Astrocyte (in vitro differentiated cells and primary cell): Measurements from ENCODE around the gene XRCC6. TPM values are rescaled to one million over a fixed set of nuclear protein-coding genes. Genes with fewer than 3 reads are reported as not detected.
"Not testable (repeated sequence)": the region's sequence is repeated elsewhere in the genome, so short reads cannot be mapped to it uniquely, and the experiment has no call there.

ENCODE experiments used
- DNase-seq: peaks from one replicate; pipeline ENCODE4 v3.0.0-alpha.2; 2010; ENCODE audit warnings: low read depth
- FAIRE-seq: peaks from 2 replicates; lab custom pipeline; 2011; peaks lifted over from hg19 to GRCh38; lab: Jason Lieb, UNC
- H2AFZ ChIP-seq: 2 replicates; pipeline ENCODE4 v1.6.0; 2012; ENCODE audit warnings: low read depth, low read length, inconsistent platforms
- H3K27ac ChIP-seq: 2 replicates; pipeline ENCODE4 v1.5.1; 2011; ENCODE audit warnings: low read depth, low read length, inconsistent platforms
- H3K27me3 ChIP-seq: 2 replicates; pipeline ENCODE4 v1.6.0; 2011; ENCODE audit warnings: low read length, inconsistent platforms; ENCODE audit not compliant: insufficient read depth
- H3K36me3 ChIP-seq: 2 replicates; pipeline ENCODE4 v1.5.1; 2011; ENCODE audit warnings: low read length, inconsistent platforms; ENCODE audit not compliant: insufficient read depth
- H3K4me1 ChIP-seq: 2 replicates; pipeline ENCODE4 v1.5.1; 2011; ENCODE audit warnings: low read length, inconsistent platforms; ENCODE audit not compliant: insufficient read depth
- H3K4me2 ChIP-seq: 2 replicates; pipeline ENCODE4 v1.6.0; 2012; ENCODE audit warnings: low read length, inconsistent platforms
- H3K4me3 ChIP-seq: 2 replicates; pipeline ENCODE4 v1.5.1; 2011; ENCODE audit warnings: low read depth, mild to moderate bottlenecking, low read length, inconsistent platforms; ENCODE audit not compliant: insufficient read depth
- H3K79me2 ChIP-seq: 2 replicates; pipeline ENCODE4 v1.6.0; 2012; ENCODE audit warnings: mild to moderate bottlenecking, low read length, inconsistent platforms; ENCODE audit not compliant: insufficient read depth
- H3K9ac ChIP-seq: 2 replicates; pipeline ENCODE4 v1.6.0; 2012; ENCODE audit warnings: mild to moderate bottlenecking, low read length, inconsistent platforms
- H3K9me3 ChIP-seq: 2 replicates; pipeline ENCODE4 v1.5.1; 2012; ENCODE audit warnings: low read depth, mild to moderate bottlenecking, low read length, inconsistent platforms; ENCODE audit not compliant: insufficient read depth
- H4K20me1 ChIP-seq: 2 replicates; pipeline ENCODE4 v1.6.0; 2012; ENCODE audit warnings: low read length, inconsistent platforms; ENCODE audit not compliant: insufficient read depth
- H3K27ac Mint-ChIP-seq: one replicate; pipeline ENCODE4 v1.8.0; 2021; ENCODE audit warnings: mild to moderate bottlenecking, mixed read lengths; ENCODE audit not compliant: unreplicated experiment
- H3K27me3 Mint-ChIP-seq: one replicate; pipeline ENCODE4 v1.8.0; 2021; ENCODE audit warnings: low read depth, mixed read lengths; ENCODE audit not compliant: unreplicated experiment
- H3K36me3 Mint-ChIP-seq: one replicate; pipeline ENCODE4 v1.8.0; 2021; ENCODE audit warnings: low read depth, mixed read lengths; ENCODE audit not compliant: unreplicated experiment
- H3K4me1 Mint-ChIP-seq: one replicate; pipeline ENCODE4 v1.8.0; 2021; ENCODE audit warnings: low read depth, mixed read lengths; ENCODE audit not compliant: unreplicated experiment
- H3K4me3 Mint-ChIP-seq: one replicate; pipeline ENCODE4 v1.8.0; 2021; ENCODE audit warnings: mild to moderate bottlenecking, moderate library complexity, mixed read lengths; ENCODE audit not compliant: unreplicated experiment
- H3K9me3 Mint-ChIP-seq: one replicate; pipeline ENCODE4 v1.8.0; 2021; ENCODE audit warnings: mild to moderate bottlenecking, mixed read lengths; ENCODE audit not compliant: unreplicated experiment
- EZH2 ChIP-seq: IDR thresholded peaks from 2 replicates; pipeline ENCODE4 v1.6.1; 2012; ENCODE audit warnings: mild to moderate bottlenecking, low read length, inconsistent platforms; ENCODE audit not compliant: insufficient read depth
- total RNA-seq: library from RNA; stranded (reverse); gene quantifications from 2 replicates; pipeline ENCODE4 v1.2.1, GENCODE V29; 2021
- TF ChIP-seq, protein P1 (sequence below): IDR thresholded peaks from 2 replicates; pipeline ENCODE4 v1.5.1; 2011; ENCODE audit warnings: low read depth, mild to moderate bottlenecking, inconsistent platforms, low read length, moderate library complexity; ENCODE audit not compliant: insufficient read depth

XRCC6 gene
- total RNA-seq, 1 donor from 2014 or later, result 232 TPM

GRCh38 chr22:41683616-41684015 is 62.5 kb downstream of the XRCC6 start:
- FAIRE-seq, result no peak
- Histone ChIP-seq H3K9me3 (no peaks in the 10 kb centered on the region), H2AFZ (no peak overlapping the region), H3K4me3 (no peak overlapping the region), H3K79me2 (peaks cover 95% of the 10 kb centered on the region), H3K27ac (no peak overlapping the region), H3K4me2 (no peak overlapping the region), H3K4me1 (peaks cover 11% of the 10 kb centered on the region), H3K36me3 (peaks cover 12% of the 10 kb centered on the region), H4K20me1 (peaks cover 67% of the 10 kb centered on the region), H3K27me3 (no peaks in the 10 kb centered on the region), H3K9ac (no peak overlapping the region)
- H3K27me3 Mint-ChIP-seq, result no peaks in the 10 kb centered on the region
- no peak overlapping the region for H3K4me3 Mint-ChIP-seq
- peaks cover 2% of the 10 kb centered on the region for H3K36me3 Mint-ChIP-seq
- H3K9me3 Mint-ChIP-seq, result no peaks in the 10 kb centered on the region
- peaks cover 6% of the 10 kb centered on the region for H3K4me1 Mint-ChIP-seq
- TF ChIP-seq EZH2, result no peak
- TF ChIP-seq, protein P1, sequence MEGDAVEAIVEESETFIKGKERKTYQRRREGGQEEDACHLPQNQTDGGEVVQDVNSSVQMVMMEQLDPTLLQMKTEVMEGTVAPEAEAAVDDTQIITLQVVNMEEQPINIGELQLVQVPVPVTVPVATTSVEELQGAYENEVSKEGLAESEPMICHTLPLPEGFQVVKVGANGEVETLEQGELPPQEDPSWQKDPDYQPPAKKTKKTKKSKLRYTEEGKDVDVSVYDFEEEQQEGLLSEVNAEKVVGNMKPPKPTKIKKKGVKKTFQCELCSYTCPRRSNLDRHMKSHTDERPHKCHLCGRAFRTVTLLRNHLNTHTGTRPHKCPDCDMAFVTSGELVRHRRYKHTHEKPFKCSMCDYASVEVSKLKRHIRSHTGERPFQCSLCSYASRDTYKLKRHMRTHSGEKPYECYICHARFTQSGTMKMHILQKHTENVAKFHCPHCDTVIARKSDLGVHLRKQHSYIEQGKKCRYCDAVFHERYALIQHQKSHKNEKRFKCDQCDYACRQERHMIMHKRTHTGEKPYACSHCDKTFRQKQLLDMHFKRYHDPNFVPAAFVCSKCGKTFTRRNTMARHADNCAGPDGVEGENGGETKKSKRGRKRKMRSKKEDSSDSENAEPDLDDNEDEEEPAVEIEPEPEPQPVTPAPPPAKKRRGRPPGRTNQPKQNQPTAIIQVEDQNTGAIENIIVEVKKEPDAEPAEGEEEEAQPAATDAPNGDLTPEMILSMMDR, result no peak
- no peak overlapping the region for H3K27ac Mint-ChIP-seq
- DNase-seq, result no peak

DNA sequence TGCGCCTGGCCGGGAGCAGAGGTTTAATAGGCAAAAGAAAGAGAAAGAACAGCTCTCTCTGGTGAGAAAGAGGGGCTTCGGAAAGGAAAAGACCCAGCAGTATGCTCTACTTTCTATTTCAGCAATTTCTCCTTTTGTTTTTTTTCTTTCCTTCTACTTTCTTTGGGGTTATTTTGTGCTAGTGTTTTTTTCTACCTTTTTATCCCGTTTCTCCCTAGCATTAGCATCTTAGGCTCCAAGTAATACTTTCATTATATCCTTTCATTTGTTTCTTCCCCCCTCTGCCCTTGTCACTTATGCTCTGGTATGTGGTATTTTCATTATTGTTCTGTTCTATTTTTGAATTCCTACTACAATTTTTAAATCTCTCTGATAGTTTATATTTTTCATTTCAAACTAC is 63.1 kb downstream of the XRCC6 start:
- Histone ChIP-seq H3K9me3 (no peaks in the 10 kb centered on the region), H3K4me2 (no peak overlapping the region), H4K20me1 (peaks cover 64% of the 10 kb centered on the region), H3K9ac (no peak overlapping the region), H3K4me1 (peaks cover 11% of the 10 kb centered on the region), H3K4me3 (no peak overlapping the region), H3K27me3 (no peaks in the 10 kb centered on the region), H3K79me2 (peaks cover 97% of the 10 kb centered on the region), H3K27ac (no peak overlapping the region), H3K36me3 (peaks cover 9% of the 10 kb centered on the region), H2AFZ (no peak overlapping the region)
- FAIRE-seq, result no peak
- no peak for DNase-seq
- TF ChIP-seq EZH2, result no peak
- TF ChIP-seq, protein P1, result no peak
- no peak overlapping the region for H3K4me3 Mint-ChIP-seq
- no peaks in the 10 kb centered on the region for H3K27me3 Mint-ChIP-seq
- peaks cover 6% of the 10 kb centered on the region for H3K4me1 Mint-ChIP-seq
- H3K27ac Mint-ChIP-seq, result no peak overlapping the region
- H3K9me3 Mint-ChIP-seq, result no peaks in the 10 kb centered on the region
- peaks cover 2% of the 10 kb centered on the region for H3K36me3 Mint-ChIP-seq

- H3K9ac ChIP-seq, H3K27ac ChIP-seq, H3K4me3 ChIP-seq, H3K4me1 Mint-ChIP-seq, H3K36me3 ChIP-seq, DNase-seq, FAIRE-seq, H3K27me3 Mint-ChIP-seq, H3K9me3 ChIP-seq, H3K36me3 Mint-ChIP-seq, H3K27me3 ChIP-seq, H2AFZ ChIP-seq, H3K9me3 Mint-ChIP-seq: not testable (repeated sequence)
- peaks cover 11% of the 10 kb centered on the region for H3K4me1 ChIP-seq
- peak overlapping the region; percentile 96 for H3K4me3 Mint-ChIP-seq
- peaks cover 47% of the 10 kb centered on the region for H4K20me1 ChIP-seq
- peaks cover 72% of the 10 kb centered on the region for H3K79me2 ChIP-seq
- peak overlapping the region; percentile 96 for H3K4me2 ChIP-seq
- peak overlapping the region; percentile 75 for H3K27ac Mint-ChIP-seq
These were observed 65.8 kb downstream of the XRCC6 start for GRCh38 chr22:41686890-41687289.
